RWPE2 (cell line): ENCODE measurements around the gene TTLL5.

ENCODE experiments used
- ATAC-seq: fragments of 200-7000 bp; cut with Tn5 transposase; 3 replicates; pipeline ENCODE4 v1.9.1; 2021; ENCODE audit warnings: low read depth
- DNase-seq: peaks from one replicate; pipeline ENCODE4 v3.0.0-alpha.2; 2020; ENCODE audit warnings: low spot score
- H3K27ac ChIP-seq: fragments of 450-650 bp; 2 replicates; pipeline ENCODE4 v1.5.1; 2017; ENCODE audit warnings: mild to moderate bottlenecking; ENCODE audit not compliant: poor library complexity, severe bottlenecking
- H3K27me3 ChIP-seq: fragments of 250-450 bp; sonication (Bioruptor Pico); 2 replicates; pipeline ENCODE4 v1.5.1; 2021; ENCODE audit warnings: mild to moderate bottlenecking, moderate library complexity; ENCODE audit not compliant: insufficient read depth, poor library complexity, severe bottlenecking
- H3K36me3 ChIP-seq: fragments of 250-450 bp; sonication (Bioruptor Pico); 2 replicates; pipeline ENCODE4 v1.5.1; 2020; ENCODE audit warnings: low read depth, mild to moderate bottlenecking, moderate library complexity
- H3K4me1 ChIP-seq: fragments of 250-450 bp; sonication (Bioruptor Pico); 2 replicates; pipeline ENCODE4 v1.5.1; 2021; ENCODE audit warnings: mild to moderate bottlenecking, moderate library complexity; ENCODE audit not compliant: insufficient read depth, poor library complexity, severe bottlenecking
- H3K4me3 ChIP-seq: fragments of 250-450 bp; sonication (Bioruptor Pico); 2 replicates; pipeline ENCODE4 v1.5.1; 2021; ENCODE audit warnings: mild to moderate bottlenecking, moderate library complexity; ENCODE audit not compliant: severe bottlenecking
- H3K9me3 ChIP-seq: fragments of 250-450 bp; sonication (Bioruptor Pico); 2 replicates; pipeline ENCODE4 v1.5.1; 2021; ENCODE audit warnings: mild to moderate bottlenecking, moderate library complexity; ENCODE audit not compliant: severe bottlenecking
- CTCF ChIP-seq: fragments of 450-650 bp; IDR thresholded peaks from one replicate; pipeline ENCODE4 v1.5.1; 2017; ENCODE audit warnings: mild to moderate bottlenecking, moderate library complexity; ENCODE audit not compliant: poor library complexity, severe bottlenecking

The TTLL5 gene

DNA sequence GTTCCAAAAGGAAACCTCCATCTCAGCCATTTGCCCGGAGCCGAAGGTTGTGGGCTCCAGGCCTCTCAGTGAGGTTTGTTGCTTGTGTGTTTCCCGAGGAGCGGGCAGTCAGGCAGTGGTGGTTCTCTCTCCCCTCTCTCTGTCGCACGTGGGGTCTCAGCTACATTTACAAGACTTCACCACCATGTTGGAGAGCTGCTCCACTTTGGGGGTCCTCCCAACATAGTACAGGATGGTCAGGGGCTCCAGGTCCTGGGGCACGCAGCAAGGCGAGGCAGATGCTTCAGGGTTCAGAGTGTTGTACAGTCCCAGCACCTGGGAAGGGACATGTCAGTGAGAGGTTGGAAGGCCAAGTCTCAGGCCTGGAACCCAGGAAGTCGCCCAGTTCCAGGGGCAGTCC lies 298.0 kb downstream of the TTLL5 start:
- no peak overlapping the region for H3K27ac ChIP-seq
- ATAC-seq = no peak
- no peak for DNase-seq
- no peaks in the 10 kb centered on the region for H3K36me3 ChIP-seq
- no peaks in the 10 kb centered on the region for H3K27me3 ChIP-seq
- no peaks in the 10 kb centered on the region for H3K4me1 ChIP-seq
- H3K9me3 ChIP-seq = no peaks in the 10 kb centered on the region
- H3K4me3 ChIP-seq = no peak overlapping the region
- TF ChIP-seq CTCF = no peak

GRCh38 chr14:75960231-75960630 lies 299.2 kb downstream of the TTLL5 start:
- Histone ChIP-seq H3K27me3 (no peaks in the 10 kb centered on the region), H3K4me3 (no peak overlapping the region), H3K9me3 (no peaks in the 10 kb centered on the region), H3K36me3 (no peaks in the 10 kb centered on the region), H3K27ac (no peak overlapping the region), H3K4me1 (no peaks in the 10 kb centered on the region)
- DNase-seq = no peak
- TF ChIP-seq CTCF = no peak
- ATAC-seq = no peak

- Histone ChIP-seq H3K27ac (no peak overlapping the region), H3K4me1 (no peaks in the 10 kb centered on the region), H3K36me3 (no peaks in the 10 kb centered on the region), H3K27me3 (no peaks in the 10 kb centered on the region), H3K9me3 (no peaks in the 10 kb centered on the region), H3K4me3 (no peak overlapping the region)
- no peak for TF ChIP-seq CTCF
- no peak for ATAC-seq
- no peak for DNase-seq
Observed at GRCh38 chr14:75961662-75962061, 300.6 kb downstream of the TTLL5 start.

DNA sequence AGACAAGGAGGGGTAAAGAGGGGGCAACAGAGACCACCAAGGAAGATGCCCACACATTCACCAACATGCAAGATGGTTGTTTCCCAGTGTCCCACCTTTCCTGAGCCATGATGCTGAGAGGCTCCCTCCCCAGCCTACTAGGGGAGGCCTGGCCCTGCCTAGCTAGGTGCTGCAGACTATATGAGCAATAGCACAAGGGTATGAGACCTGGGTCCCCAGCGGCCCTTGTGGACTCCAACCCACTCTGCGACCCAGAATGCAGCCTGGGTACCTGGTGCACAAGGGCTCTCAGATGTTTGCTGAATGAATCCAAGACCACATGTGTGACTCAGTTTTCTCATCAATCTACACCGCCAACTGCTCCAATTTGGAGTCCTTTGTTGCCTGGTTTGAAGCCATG lies 306.8 kb downstream of the TTLL5 start:
- Histone ChIP-seq H3K4me3 (no peak overlapping the region), H3K4me1 (no peaks in the 10 kb centered on the region), H3K9me3 (no peaks in the 10 kb centered on the region), H3K27me3 (no peaks in the 10 kb centered on the region), H3K27ac (no peak overlapping the region), H3K36me3 (no peaks in the 10 kb centered on the region)
- no peak for ATAC-seq
- no peak for TF ChIP-seq CTCF
- DNase-seq = no peak

GRCh38 chr14:75968456-75968855 lies 307.4 kb downstream of the TTLL5 start:
- Histone ChIP-seq H3K36me3 (no peaks in the 10 kb centered on the region), H3K27me3 (no peaks in the 10 kb centered on the region), H3K4me3 (no peak overlapping the region), H3K4me1 (no peaks in the 10 kb centered on the region), H3K27ac (no peak overlapping the region), H3K9me3 (no peaks in the 10 kb centered on the region)
- ATAC-seq (peak; percentile 38; the same call in 1 of the 3 replicates), DNase-seq (no peak)
- no peak for TF ChIP-seq CTCF
